ENCODE results near the gene NAA10. TPM values are rescaled to one million over a fixed set of nuclear protein-coding genes. Genes with fewer than 3 reads are reported as not detected.

Gene NAA10
- polyA plus RNA-seq, 3 donors = 53.0 to 78.0 (median 77.5) TPM

GRCh38 chrX:153924149-153924861 is 10.5 kb downstream of the NAA10 start:
- DNase-seq (ENCODE audit: extremely low read depth in 1 of 11, low read depth in 9 of 11, low spot score in 4 of 11) = no peak

GRCh38 chrX:153922932-153923857 is 11.6 kb downstream of the NAA10 start:
- no peak for DNase-seq (ENCODE audit: extremely low read depth in 1 of 11, low read depth in 9 of 11, low spot score in 4 of 11)

- no peak for DNase-seq (ENCODE audit: extremely low read depth in 1 of 11, low read depth in 9 of 11, low spot score in 4 of 11)
Measured at GRCh38 chrX:153921511-153922446, 13.1 kb downstream of the NAA10 start.

GRCh38 chrX:153921070-153921469 is 13.8 kb downstream of the NAA10 start:
- no peak for DNase-seq (ENCODE audit: extremely low read depth in 1 of 11, low read depth in 9 of 11, low spot score in 4 of 11)

GRCh38 chrX:153920546-153920945 is 14.3 kb downstream of the NAA10 start:
- no peak for DNase-seq (ENCODE audit: extremely low read depth in 1 of 11, low read depth in 9 of 11, low spot score in 4 of 11)

- no peak for DNase-seq (ENCODE audit: extremely low read depth in 1 of 11, low read depth in 9 of 11, low spot score in 4 of 11)
Measured at GRCh38 chrX:153919281-153919680, 15.6 kb downstream of the NAA10 start.

- no peak for DNase-seq (ENCODE audit: extremely low read depth in 1 of 11, low read depth in 9 of 11, low spot score in 4 of 11)
Measured at GRCh38 chrX:153917869-153918268, 17.0 kb downstream of the NAA10 start.

GRCh38 chrX:153913701-153914100 is 21.1 kb downstream of the NAA10 start:
- no peak for DNase-seq (ENCODE audit: extremely low read depth in 1 of 11, low read depth in 9 of 11, low spot score in 4 of 11)

- DNase-seq (ENCODE audit: extremely low read depth in 1 of 11, low read depth in 9 of 11, low spot score in 4 of 11) = no peak
Measured at GRCh38 chrX:153913211-153913610, 21.6 kb downstream of the NAA10 start.

GRCh38 chrX:153911798-153912197 is 23.0 kb downstream of the NAA10 start:
- no peak for DNase-seq (ENCODE audit: extremely low read depth in 1 of 11, low read depth in 9 of 11, low spot score in 4 of 11)

GRCh38 chrX:153910446-153910845 is 24.4 kb downstream of the NAA10 start:
- no peak for DNase-seq (ENCODE audit: extremely low read depth in 1 of 11, low read depth in 9 of 11, low spot score in 4 of 11)

GRCh38 chrX:153909980-153910360 is 24.9 kb downstream of the NAA10 start:
- DNase-seq (ENCODE audit: extremely low read depth in 1 of 11, low read depth in 9 of 11, low spot score in 4 of 11) = no peak

GRCh38 chrX:153909024-153909979 is 25.5 kb downstream of the NAA10 start:
- DNase-seq (ENCODE audit: extremely low read depth in 1 of 11, low read depth in 9 of 11, low spot score in 4 of 11) = no peak

- DNase-seq (ENCODE audit: extremely low read depth in 1 of 11, low read depth in 9 of 11, low spot score in 4 of 11) = no peak
Measured at GRCh38 chrX:153908219-153908860, 26.5 kb downstream of the NAA10 start.

GRCh38 chrX:153907456-153907855 is 27.4 kb downstream of the NAA10 start:
- no peak for DNase-seq (ENCODE audit: extremely low read depth in 1 of 11, low read depth in 9 of 11, low spot score in 4 of 11)

- DNase-seq (ENCODE audit: extremely low read depth in 1 of 11, low read depth in 9 of 11, low spot score in 4 of 11) = no peak
Measured at GRCh38 chrX:153906126-153906917, 28.5 kb downstream of the NAA10 start.
